Activated T-helper 17 cell treated with anti-CD3 and anti-CD28 coated beads, Interleukin-2, amount 50 U/mL, for 72 hours (primary cell): ENCODE measurements around the gene BCAS3. TPM values are rescaled to one million over a fixed set of nuclear protein-coding genes. Genes with fewer than 3 reads are reported as not detected.
"Not testable (repeated sequence)": the region's sequence is repeated elsewhere in the genome, so short reads cannot be mapped to it uniquely, and the experiment has no call there.

ENCODE experiments used
- ATAC-seq: fragments of 150-1000 bp; cut with Tn5 transposase; replicated peaks from 2 replicates; pipeline ENCODE4 v1.10.0; 2021; ENCODE audit warnings: mild to moderate bottlenecking, moderate library complexity
- H3K27ac Mint-ChIP-seq: one replicate; pipeline ENCODE4 v1.8.0; 2022; ENCODE audit warnings: mixed read lengths
- H3K27me3 Mint-ChIP-seq: one replicate; pipeline ENCODE4 v1.8.0; 2022; ENCODE audit warnings: mixed read lengths
- H3K36me3 Mint-ChIP-seq: one replicate; pipeline ENCODE4 v1.8.0; 2022; ENCODE audit warnings: low read depth, mild to moderate bottlenecking, mixed read lengths
- H3K4me1 Mint-ChIP-seq: one replicate; pipeline ENCODE4 v1.8.0; 2022; ENCODE audit warnings: mixed read lengths
- H3K4me3 Mint-ChIP-seq: one replicate; pipeline ENCODE4 v1.8.0; 2022; ENCODE audit warnings: mild to moderate bottlenecking, mixed read lengths
- H3K9me3 Mint-ChIP-seq: one replicate; pipeline ENCODE4 v1.8.0; 2022; ENCODE audit warnings: mixed read lengths
- total RNA-seq, 2 donors: library from RNA; stranded (reverse); gene quantifications; one replicate each; pipeline ENCODE4 v1.2.3, GENCODE V29; 2022

BCAS3 gene
- total RNA-seq, 2 donors from 2014 or later = 11.6 to 15.0 TPM

GRCh38 chr17:61144617-61145564, 467.2 kb downstream of the BCAS3 start:
- Mint-ChIP-seq H3K9me3 (no peaks in the 10 kb centered on the region), H3K36me3 (no peaks in the 10 kb centered on the region), H3K27ac (no peak overlapping the region), H3K27me3 (no peaks in the 10 kb centered on the region), H3K4me3 (no peak overlapping the region), H3K4me1 (no peaks in the 10 kb centered on the region)
- no peak for ATAC-seq

GRCh38 chr17:61146833-61147232, 469.2 kb downstream of the BCAS3 start:
- H3K4me3 Mint-ChIP-seq, ATAC-seq, H3K27ac Mint-ChIP-seq, H3K27me3 Mint-ChIP-seq, H3K36me3 Mint-ChIP-seq, H3K4me1 Mint-ChIP-seq, H3K9me3 Mint-ChIP-seq: not testable (repeated sequence)

- ATAC-seq = no peak
- Mint-ChIP-seq H3K4me1 (no peaks in the 10 kb centered on the region), H3K4me3 (no peak overlapping the region), H3K9me3 (no peaks in the 10 kb centered on the region), H3K27me3 (no peaks in the 10 kb centered on the region), H3K27ac (no peak overlapping the region), H3K36me3 (no peaks in the 10 kb centered on the region)
These were observed 471.6 kb downstream of the BCAS3 start for GRCh38 chr17:61149106-61149825.

DNA sequence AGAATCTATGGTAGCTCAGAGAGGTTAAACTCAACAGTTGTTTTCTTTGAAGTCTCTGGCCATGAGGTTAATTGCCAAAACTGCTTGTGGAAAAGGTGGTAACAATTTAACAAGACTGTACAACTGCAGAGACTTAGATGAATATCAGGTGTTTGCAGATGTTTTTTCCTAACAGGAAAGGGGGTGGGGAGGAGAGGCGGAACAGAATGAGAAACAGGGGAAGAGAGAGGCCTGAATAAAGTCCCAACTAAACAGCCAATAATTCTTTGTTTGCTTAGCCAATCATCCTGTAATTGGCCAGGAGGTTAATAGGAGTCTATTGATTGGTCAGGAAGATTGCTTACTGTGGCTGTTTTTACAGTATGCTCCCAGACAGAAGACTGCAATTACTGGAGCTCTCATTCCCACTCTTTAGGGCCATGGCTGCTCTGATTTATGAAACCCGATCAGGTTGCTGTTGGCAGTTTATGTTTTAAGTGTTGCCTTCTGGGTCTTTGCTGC, 472.3 kb downstream of the BCAS3 start:
- no peaks in the 10 kb centered on the region for H3K27me3 Mint-ChIP-seq
- no peak overlapping the region for H3K4me3 Mint-ChIP-seq
- no peaks in the 10 kb centered on the region for H3K4me1 Mint-ChIP-seq
- ATAC-seq = no peak
- no peaks in the 10 kb centered on the region for H3K9me3 Mint-ChIP-seq
- no peaks in the 10 kb centered on the region for H3K36me3 Mint-ChIP-seq
- H3K27ac Mint-ChIP-seq = no peak overlapping the region

DNA sequence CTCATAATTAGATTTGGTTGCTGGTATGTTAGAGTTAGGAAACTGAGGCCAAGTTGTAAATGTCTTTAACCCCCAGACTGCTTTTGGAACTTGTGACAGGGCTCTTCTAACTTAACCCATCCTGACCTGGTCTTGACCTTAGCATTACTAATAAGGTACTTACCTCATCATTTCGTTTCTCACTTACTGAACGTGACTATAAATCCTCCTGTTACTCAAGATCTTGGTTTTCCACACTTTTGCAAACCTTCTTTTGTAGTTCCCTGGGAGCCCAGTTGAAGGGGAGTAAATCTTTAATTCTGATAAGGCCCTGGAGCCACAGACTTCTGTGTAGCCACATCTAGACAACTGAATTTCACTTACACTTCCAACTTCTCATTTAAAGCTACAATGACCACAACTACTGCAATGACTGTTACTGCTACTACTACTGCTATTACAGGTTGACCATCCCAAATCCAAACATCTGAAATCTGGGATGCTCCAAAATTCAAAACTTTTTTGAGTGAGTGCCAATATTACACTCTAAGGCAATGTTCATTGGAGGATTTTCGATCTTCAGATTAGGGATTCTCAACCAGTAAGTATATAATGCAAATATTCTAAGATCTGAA, 473.1 kb downstream of the BCAS3 start:
- Mint-ChIP-seq H3K4me3 (no peak overlapping the region), H3K9me3 (no peaks in the 10 kb centered on the region), H3K36me3 (no peaks in the 10 kb centered on the region), H3K27me3 (no peaks in the 10 kb centered on the region), H3K4me1 (no peaks in the 10 kb centered on the region), H3K27ac (no peak overlapping the region)
- ATAC-seq = no peak

DNA sequence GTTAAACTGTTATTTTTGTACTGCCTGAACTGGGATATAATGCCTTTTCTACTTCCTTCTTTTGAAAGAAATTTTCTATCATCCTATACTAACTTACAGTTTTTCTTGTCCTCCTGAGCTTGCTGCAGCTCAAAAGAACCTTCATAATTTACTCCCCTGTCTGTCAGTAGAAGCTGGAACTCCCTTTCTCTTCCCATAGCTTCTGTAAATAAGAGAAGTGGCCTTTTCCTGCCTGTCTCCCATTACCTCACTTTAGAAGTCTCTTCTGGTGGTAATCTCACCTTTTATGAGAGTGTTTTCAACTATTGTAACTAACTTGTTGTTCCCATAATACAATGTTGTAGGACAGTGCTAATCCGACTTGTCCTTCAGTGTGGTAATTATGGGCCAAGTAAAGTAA, 475.2 kb downstream of the BCAS3 start:
- no peaks in the 10 kb centered on the region for H3K4me1 Mint-ChIP-seq
- no peak overlapping the region for H3K27ac Mint-ChIP-seq
- no peak for ATAC-seq
- H3K9me3 Mint-ChIP-seq = no peaks in the 10 kb centered on the region
- H3K27me3 Mint-ChIP-seq = no peaks in the 10 kb centered on the region
- H3K36me3 Mint-ChIP-seq = no peaks in the 10 kb centered on the region
- no peak overlapping the region for H3K4me3 Mint-ChIP-seq

DNA sequence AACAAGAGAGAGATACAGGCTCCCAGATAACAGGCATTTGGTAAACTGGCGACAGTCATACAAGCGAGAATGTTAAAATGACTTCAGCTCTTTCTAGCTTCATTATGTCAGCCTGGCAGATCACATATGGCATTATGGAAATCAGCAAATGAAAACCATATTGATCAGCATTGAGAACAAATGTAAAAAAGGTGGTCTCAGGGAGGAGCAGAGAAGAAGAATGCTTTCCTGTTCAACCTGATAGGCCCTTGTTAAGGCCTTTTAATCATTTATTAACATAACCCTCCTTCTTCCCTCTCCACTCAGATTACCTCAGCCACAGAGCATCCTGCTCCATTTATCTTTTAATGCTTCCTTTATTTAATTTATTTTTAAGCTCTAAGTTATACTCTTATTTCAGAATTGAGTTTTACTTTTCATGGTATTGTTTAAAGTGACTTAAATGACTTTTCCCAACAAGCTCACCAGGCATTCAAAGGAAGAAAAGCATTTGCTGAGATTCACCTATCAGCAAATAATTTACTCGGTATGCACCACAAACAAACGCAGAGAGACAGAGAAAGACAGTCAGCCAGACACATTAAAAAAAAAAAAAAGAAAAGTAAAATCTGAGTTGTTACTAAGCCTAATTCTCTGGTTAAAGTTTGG, 478.1 kb downstream of the BCAS3 start:
- Mint-ChIP-seq H3K27ac (no peak overlapping the region), H3K9me3 (no peaks in the 10 kb centered on the region), H3K27me3 (no peaks in the 10 kb centered on the region), H3K36me3 (no peaks in the 10 kb centered on the region), H3K4me1 (peaks cover 4% of the 10 kb centered on the region), H3K4me3 (no peak overlapping the region)
- ATAC-seq = no peak

DNA sequence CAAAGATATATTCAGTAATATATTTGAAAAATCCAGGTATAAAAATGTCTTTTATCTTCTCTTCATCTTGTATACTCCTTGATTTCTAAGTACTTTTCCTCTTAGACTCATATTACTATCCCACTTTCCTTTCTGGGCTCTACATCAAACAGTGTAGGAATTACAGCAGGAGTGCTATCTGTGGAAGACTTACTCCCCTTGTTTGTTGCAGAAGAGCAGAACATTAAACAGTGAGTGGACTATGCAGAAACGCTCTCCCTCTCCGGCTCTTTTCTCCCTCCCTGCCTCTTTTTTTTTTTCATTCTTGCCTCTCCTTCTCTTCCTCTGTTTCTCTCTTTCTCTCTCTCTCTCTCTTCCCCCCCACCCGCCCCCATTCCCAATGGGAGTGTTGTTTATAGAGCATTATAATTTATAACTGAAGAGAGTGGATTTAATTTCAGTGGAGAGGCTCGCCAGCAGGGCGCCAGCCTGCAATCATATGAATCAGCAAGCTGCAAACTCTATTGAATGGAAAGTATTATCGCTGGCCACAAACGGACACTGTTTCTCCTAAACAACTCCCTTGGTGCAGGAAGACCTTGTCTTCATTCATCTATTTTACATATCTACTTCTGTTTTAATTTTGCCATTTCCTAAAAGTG, 479.7 kb downstream of the BCAS3 start:
- Mint-ChIP-seq H3K9me3 (no peaks in the 10 kb centered on the region), H3K27ac (no peak overlapping the region), H3K4me1 (peaks cover 4% of the 10 kb centered on the region), H3K4me3 (no peak overlapping the region), H3K27me3 (no peaks in the 10 kb centered on the region), H3K36me3 (no peaks in the 10 kb centered on the region)
- no peak for ATAC-seq

GRCh38 chr17:61158376-61158775, 480.7 kb downstream of the BCAS3 start:
- Mint-ChIP-seq H3K27ac (no peak overlapping the region), H3K27me3 (no peaks in the 10 kb centered on the region), H3K4me1 (peaks cover 4% of the 10 kb centered on the region), H3K36me3 (no peaks in the 10 kb centered on the region), H3K9me3 (no peaks in the 10 kb centered on the region), H3K4me3 (no peak overlapping the region)
- no peak for ATAC-seq

DNA sequence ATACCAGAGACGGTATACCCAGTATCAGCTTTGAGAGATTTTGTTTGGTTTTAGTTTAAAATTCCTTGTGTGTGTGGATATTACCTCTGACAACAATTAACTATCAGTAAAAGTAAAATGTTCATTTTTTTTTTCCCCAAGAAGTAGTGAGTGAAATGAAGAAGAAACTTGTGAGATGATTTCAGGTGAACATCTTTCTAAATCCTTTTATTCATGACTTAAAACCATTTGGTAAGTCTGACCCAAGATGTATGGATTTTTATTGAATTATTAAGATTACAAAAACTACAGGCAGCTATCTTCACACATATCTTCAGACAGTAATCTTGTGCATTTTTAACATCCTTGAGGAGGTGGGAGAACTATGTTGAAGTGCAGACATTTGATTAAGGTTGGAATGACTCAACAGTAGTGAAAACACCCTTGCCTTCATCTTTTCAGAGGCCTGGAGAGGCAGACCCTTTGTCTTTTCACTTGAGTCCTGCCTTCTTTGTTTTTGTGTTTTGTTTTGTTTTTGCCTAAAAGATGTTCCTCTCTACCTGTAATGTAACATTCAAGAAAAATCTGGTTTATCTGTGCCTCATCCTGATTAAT, 481.7 kb downstream of the BCAS3 start:
- Mint-ChIP-seq H3K27me3 (no peaks in the 10 kb centered on the region), H3K36me3 (no peaks in the 10 kb centered on the region), H3K4me1 (peaks cover 4% of the 10 kb centered on the region), H3K4me3 (no peak overlapping the region), H3K9me3 (peaks cover under 1% of the 10 kb centered on the region), H3K27ac (no peak overlapping the region)
- no peak for ATAC-seq

- peaks cover 4% of the 10 kb centered on the region for H3K9me3 Mint-ChIP-seq
- no peak for ATAC-seq
- H3K4me3 Mint-ChIP-seq = no peak overlapping the region
- H3K27me3 Mint-ChIP-seq = no peaks in the 10 kb centered on the region
- peaks cover 4% of the 10 kb centered on the region for H3K4me1 Mint-ChIP-seq
- no peak overlapping the region for H3K27ac Mint-ChIP-seq
- H3K36me3 Mint-ChIP-seq = no peaks in the 10 kb centered on the region
These were observed 482.6 kb downstream of the BCAS3 start for GRCh38 chr17:61160204-61160603.

DNA sequence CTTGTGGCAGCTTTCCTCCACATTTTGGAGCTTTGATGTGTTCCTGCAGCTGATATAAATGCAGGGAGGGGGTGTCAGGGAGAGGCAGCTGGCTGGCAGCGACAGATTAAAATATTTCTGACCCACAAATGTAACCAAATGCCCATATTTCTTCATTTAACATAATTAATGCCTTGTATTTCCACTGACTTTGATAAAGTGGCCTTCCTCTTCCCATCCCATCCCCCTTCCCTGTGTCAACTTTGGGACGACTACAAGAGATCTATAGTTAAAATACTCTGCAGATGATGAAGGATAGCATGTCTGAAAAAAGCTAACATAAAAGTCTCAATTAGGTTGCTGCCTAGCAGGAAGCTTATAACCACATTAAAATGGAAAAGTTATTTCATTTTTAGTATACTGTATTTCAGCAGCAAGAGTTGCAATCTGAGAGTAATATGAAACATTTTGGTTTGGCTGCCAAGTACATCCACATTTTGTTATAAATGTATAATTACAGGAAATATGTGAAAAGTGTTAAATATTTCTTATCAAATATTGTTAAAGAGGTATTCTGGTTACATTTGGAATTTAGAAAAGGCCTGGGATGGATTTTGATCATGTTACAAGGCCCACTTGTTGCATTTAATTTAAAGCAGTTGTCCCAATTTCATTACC, 483.3 kb downstream of the BCAS3 start:
- no peak overlapping the region for H3K27ac Mint-ChIP-seq
- no peak for ATAC-seq
- H3K36me3 Mint-ChIP-seq = no peaks in the 10 kb centered on the region
- peaks cover 4% of the 10 kb centered on the region for H3K4me1 Mint-ChIP-seq
- H3K4me3 Mint-ChIP-seq = no peak overlapping the region
- no peaks in the 10 kb centered on the region for H3K27me3 Mint-ChIP-seq
- peaks cover 4% of the 10 kb centered on the region for H3K9me3 Mint-ChIP-seq

- H3K4me3 Mint-ChIP-seq = no peak overlapping the region
- peaks cover 4% of the 10 kb centered on the region for H3K9me3 Mint-ChIP-seq
- no peaks in the 10 kb centered on the region for H3K36me3 Mint-ChIP-seq
- no peak for ATAC-seq
- peaks cover 4% of the 10 kb centered on the region for H3K4me1 Mint-ChIP-seq
- H3K27ac Mint-ChIP-seq = no peak overlapping the region
- H3K27me3 Mint-ChIP-seq = no peaks in the 10 kb centered on the region
These were observed 484.0 kb downstream of the BCAS3 start for GRCh38 chr17:61161615-61162134.
